Measurements from ENCODE around the gene CETP.
A peak's percentile ranks its signal among the peaks of the same experiment; 100 is the strongest.

The CETP gene

GRCh38 chr16:56944954-56945839, 16.6 kb upstream of the CETP start:
- Mint-ChIP-seq H3K4me3 (peak overlapping the region; percentile 61), H3K9me3 (ENCODE audit: low read depth) (no peaks in the 10 kb centered on the region), H3K27ac (peak overlapping the region; percentile 93), H3K27me3 (no peaks in the 10 kb centered on the region), H3K4me1 (ENCODE audit: low read depth) (peaks cover 46% of the 10 kb centered on the region), H3K36me3 (peaks cover 8% of the 10 kb centered on the region)

GRCh38 chr16:56945847-56946527, 15.8 kb upstream of the CETP start:
- peak overlapping the region; percentile 87 for H3K27ac Mint-ChIP-seq
- no peak overlapping the region for H3K4me3 Mint-ChIP-seq
- peaks cover 49% of the 10 kb centered on the region for H3K4me1 Mint-ChIP-seq (ENCODE audit: low read depth)
- no peaks in the 10 kb centered on the region for H3K27me3 Mint-ChIP-seq
- H3K9me3 Mint-ChIP-seq (ENCODE audit: low read depth) = no peaks in the 10 kb centered on the region
- H3K36me3 Mint-ChIP-seq = peaks cover 8% of the 10 kb centered on the region

- H3K4me3 Mint-ChIP-seq = no peak overlapping the region
- peak overlapping the region; percentile 87 for H3K27ac Mint-ChIP-seq
- no peaks in the 10 kb centered on the region for H3K9me3 Mint-ChIP-seq (ENCODE audit: low read depth)
- no peaks in the 10 kb centered on the region for H3K27me3 Mint-ChIP-seq
- peaks cover 51% of the 10 kb centered on the region for H3K4me1 Mint-ChIP-seq (ENCODE audit: low read depth)
- H3K36me3 Mint-ChIP-seq = peaks cover 8% of the 10 kb centered on the region
Observed at GRCh38 chr16:56946767-56947603, 14.8 kb upstream of the CETP start.

GRCh38 chr16:56947604-56947995, 14.2 kb upstream of the CETP start:
- Mint-ChIP-seq H3K27me3 (no peaks in the 10 kb centered on the region), H3K4me3 (no peak overlapping the region), H3K27ac (peak overlapping the region; percentile 66), H3K4me1 (ENCODE audit: low read depth) (peaks cover 49% of the 10 kb centered on the region), H3K9me3 (ENCODE audit: low read depth) (no peaks in the 10 kb centered on the region), H3K36me3 (peaks cover 8% of the 10 kb centered on the region)

- Mint-ChIP-seq H3K4me3 (no peak overlapping the region), H3K36me3 (peaks cover 8% of the 10 kb centered on the region), H3K4me1 (ENCODE audit: low read depth) (peaks cover 43% of the 10 kb centered on the region), H3K27ac (peak overlapping the region; percentile 64), H3K27me3 (no peaks in the 10 kb centered on the region), H3K9me3 (ENCODE audit: low read depth) (no peaks in the 10 kb centered on the region)
Observed at GRCh38 chr16:56948234-56948633, 13.5 kb upstream of the CETP start.

- no peaks in the 10 kb centered on the region for H3K27me3 Mint-ChIP-seq
- peaks cover 5% of the 10 kb centered on the region for H3K36me3 Mint-ChIP-seq
- H3K4me1 Mint-ChIP-seq (ENCODE audit: low read depth) = peaks cover 26% of the 10 kb centered on the region
- H3K9me3 Mint-ChIP-seq (ENCODE audit: low read depth) = no peaks in the 10 kb centered on the region
- H3K4me3 Mint-ChIP-seq = no peak overlapping the region
- H3K27ac Mint-ChIP-seq = peak overlapping the region; percentile 10
Observed at GRCh38 chr16:56950051-56950450, 11.7 kb upstream of the CETP start.

GRCh38 chr16:56950455-56950854, 11.3 kb upstream of the CETP start:
- H3K36me3 Mint-ChIP-seq = peaks cover 5% of the 10 kb centered on the region
- no peaks in the 10 kb centered on the region for H3K27me3 Mint-ChIP-seq
- H3K4me3 Mint-ChIP-seq = no peak overlapping the region
- no peaks in the 10 kb centered on the region for H3K9me3 Mint-ChIP-seq (ENCODE audit: low read depth)
- H3K27ac Mint-ChIP-seq = peak overlapping the region; percentile 41
- peaks cover 22% of the 10 kb centered on the region for H3K4me1 Mint-ChIP-seq (ENCODE audit: low read depth)

GRCh38 chr16:56950881-56951771, 10.6 kb upstream of the CETP start:
- Mint-ChIP-seq H3K4me1 (ENCODE audit: low read depth) (peaks cover 19% of the 10 kb centered on the region), H3K9me3 (ENCODE audit: low read depth) (no peaks in the 10 kb centered on the region), H3K27me3 (no peaks in the 10 kb centered on the region), H3K4me3 (no peak overlapping the region), H3K36me3 (peaks cover 5% of the 10 kb centered on the region), H3K27ac (peak overlapping the region; percentile 29)

GRCh38 chr16:56953006-56953405, 8.7 kb upstream of the CETP start:
- Mint-ChIP-seq H3K27me3 (no peaks in the 10 kb centered on the region), H3K36me3 (peaks cover 2% of the 10 kb centered on the region), H3K4me3 (no peak overlapping the region), H3K9me3 (ENCODE audit: low read depth) (no peaks in the 10 kb centered on the region), H3K4me1 (ENCODE audit: low read depth) (peaks cover 15% of the 10 kb centered on the region), H3K27ac (no peak overlapping the region)

GRCh38 chr16:56956076-56956475, 5.7 kb upstream of the CETP start:
- Mint-ChIP-seq H3K4me3 (no peak overlapping the region), H3K36me3 (no peaks in the 10 kb centered on the region), H3K27me3 (no peaks in the 10 kb centered on the region), H3K4me1 (ENCODE audit: low read depth) (peaks cover 5% of the 10 kb centered on the region), H3K9me3 (ENCODE audit: low read depth) (no peaks in the 10 kb centered on the region), H3K27ac (no peak overlapping the region)

- no peak overlapping the region for H3K27ac Mint-ChIP-seq
- H3K27me3 Mint-ChIP-seq = no peaks in the 10 kb centered on the region
- no peaks in the 10 kb centered on the region for H3K36me3 Mint-ChIP-seq
- H3K4me3 Mint-ChIP-seq = no peak overlapping the region
- H3K9me3 Mint-ChIP-seq (ENCODE audit: low read depth) = no peaks in the 10 kb centered on the region
- no peaks in the 10 kb centered on the region for H3K4me1 Mint-ChIP-seq (ENCODE audit: low read depth)
Observed at GRCh38 chr16:56956756-56957155, 5.0 kb upstream of the CETP start.

GRCh38 chr16:56960681-56961281, 969 bp upstream of the CETP start:
- H3K27me3 Mint-ChIP-seq = no peaks in the 10 kb centered on the region
- H3K36me3 Mint-ChIP-seq = no peaks in the 10 kb centered on the region
- H3K4me1 Mint-ChIP-seq (ENCODE audit: low read depth) = peaks cover 16% of the 10 kb centered on the region
- no peak overlapping the region for H3K27ac Mint-ChIP-seq
- no peak overlapping the region for H3K4me3 Mint-ChIP-seq
- H3K9me3 Mint-ChIP-seq (ENCODE audit: low read depth) = no peaks in the 10 kb centered on the region

GRCh38 chr16:56961386-56961785, 364 bp upstream of the CETP start:
- peaks cover 22% of the 10 kb centered on the region for H3K4me1 Mint-ChIP-seq (ENCODE audit: low read depth)

More at GRCh38 chr16:56961386-56961785, 364 bp upstream of the CETP start:
- Mint-ChIP-seq H3K9me3 (ENCODE audit: low read depth) (no peaks in the 10 kb centered on the region), H3K4me3 (no peak overlapping the region), H3K36me3 (no peaks in the 10 kb centered on the region), H3K27me3 (no peaks in the 10 kb centered on the region), H3K27ac (no peak overlapping the region)
